HG02970 (cell line): Measurements from ENCODE around the gene ATXN2.
"Not testable (repeated sequence)": the region's sequence is repeated elsewhere in the genome, so short reads cannot be mapped to it uniquely, and the experiment has no call there.

Experiments used
- ATAC-seq: cut with Tn5 transposase; IDR thresholded peaks from one replicate; pipeline ENCODE4 v1.9.1; 2021; ENCODE audit warnings: mild to moderate bottlenecking, moderate library complexity, moderate number of reproducible peaks; ENCODE audit not compliant: unreplicated experiment, low FRiP score

The ATXN2 gene

DNA sequence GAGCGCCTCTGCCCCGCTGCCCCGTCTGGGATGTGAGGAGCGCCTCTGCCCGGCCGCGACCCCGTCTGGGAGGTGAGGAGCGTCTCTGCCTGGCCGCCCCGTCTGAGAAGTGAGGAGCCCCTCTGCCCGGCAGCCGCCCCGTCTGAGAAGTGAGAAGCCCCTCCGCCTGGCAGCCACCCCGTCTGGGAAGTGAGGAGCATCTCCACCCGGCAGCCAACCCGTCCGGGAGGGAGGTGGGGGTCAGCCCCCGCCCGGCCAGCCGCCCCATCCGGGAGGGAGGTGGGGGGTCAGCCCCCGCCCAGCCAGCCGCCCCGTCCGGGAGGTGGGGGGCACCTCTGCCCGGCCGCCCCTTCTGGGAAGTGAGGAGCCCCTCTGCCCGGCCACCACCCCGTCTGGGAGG lies 91.9 kb downstream of the ATXN2 start:
- ATAC-seq: not testable (repeated sequence)

DNA sequence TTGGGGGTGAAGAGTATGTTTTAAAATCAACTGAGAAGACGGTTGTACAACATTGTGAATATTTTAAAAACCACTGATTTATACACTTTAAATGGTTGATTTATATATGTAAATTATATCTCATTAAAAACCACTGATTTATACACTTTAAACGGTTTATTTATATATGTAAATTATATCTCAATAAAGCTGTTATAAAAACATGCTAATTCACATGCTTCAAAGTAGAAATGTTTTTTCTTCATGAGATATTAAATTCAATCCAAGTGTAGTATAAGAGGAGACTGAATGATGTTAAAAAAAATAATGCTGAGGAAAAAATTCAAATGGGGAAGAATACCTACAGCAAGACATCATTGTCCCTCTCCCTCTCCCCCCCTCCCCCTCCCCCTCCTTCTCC lies 92.9 kb downstream of the ATXN2 start:
- ATAC-seq: no peak

DNA sequence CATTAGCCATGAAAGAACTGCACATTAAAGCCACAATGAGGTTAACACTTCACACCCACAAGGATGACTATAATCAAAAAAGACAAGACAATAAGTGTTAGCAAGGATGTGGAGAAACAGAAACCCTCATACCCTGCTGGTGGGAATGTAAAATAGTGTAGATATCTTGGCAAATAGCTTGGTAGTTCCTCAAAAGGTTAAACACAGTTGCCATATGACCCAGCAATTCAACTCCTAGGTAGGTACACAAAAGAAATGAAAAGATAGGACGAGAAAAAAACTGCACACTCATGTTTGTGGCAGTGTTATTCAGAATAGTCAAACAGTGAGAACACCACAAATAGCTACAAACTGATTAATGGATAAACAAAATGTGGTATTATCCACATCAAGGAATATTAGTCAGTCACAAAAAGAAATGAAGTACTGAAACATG lies 93.5 kb downstream of the ATXN2 start:
- ATAC-seq: no peak

DNA sequence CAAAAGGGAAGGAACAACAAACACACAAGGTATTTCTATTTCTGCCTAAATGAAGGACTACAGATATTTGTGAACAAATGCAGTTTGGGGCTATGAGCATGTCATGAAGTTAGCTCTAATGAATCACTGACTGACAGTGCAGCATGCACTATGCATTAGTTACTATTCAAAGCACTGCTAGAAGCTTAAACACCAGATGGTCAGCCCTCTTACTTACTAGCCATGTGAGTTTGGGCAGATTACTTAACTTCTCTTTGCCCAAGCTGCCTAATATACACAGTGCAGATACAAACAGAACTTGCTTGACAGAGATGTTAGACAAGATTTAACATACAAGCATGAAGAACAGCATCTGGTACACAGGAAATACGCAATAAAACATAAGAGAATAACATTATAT lies 96.0 kb downstream of the ATXN2 start:
- ATAC-seq: no peak

DNA sequence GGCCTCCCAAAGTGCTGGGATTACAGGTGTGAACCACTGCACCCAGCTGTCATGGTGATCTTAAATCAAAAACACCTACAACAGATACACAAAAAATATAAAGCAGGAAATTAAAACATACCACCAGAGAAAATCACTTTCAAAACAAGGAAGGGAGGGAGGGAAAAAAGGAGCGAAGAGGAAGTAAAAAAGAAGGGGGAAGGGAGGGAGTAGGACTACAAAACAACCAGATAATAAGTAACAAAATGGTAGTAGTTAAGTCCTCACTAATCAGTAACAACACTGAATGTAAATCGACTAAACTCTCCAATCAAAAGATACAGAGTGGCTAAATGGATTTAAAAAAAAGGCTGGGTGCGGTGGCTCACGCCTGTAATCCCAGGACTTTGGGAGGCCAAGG lies 104.4 kb downstream of the ATXN2 start:
- no peak for ATAC-seq

DNA sequence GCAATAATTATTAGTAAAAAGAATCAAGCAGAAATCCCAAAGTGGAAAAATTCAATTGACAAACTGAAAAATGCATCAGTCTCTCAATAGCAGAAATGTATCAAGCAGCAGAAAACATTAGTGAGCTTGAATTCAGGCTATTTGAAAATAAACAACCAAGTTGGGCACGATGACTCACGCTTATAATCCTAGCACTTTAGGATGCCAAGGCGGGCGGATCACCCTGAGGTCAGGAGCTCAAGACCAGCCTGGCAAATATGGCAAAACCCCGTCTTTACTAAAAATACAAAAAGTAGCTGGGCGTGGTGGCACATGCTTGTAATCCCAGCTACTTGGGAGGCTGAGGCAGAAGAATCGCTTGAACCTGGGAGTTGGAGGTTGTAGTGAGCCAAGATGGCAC lies 106.1 kb downstream of the ATXN2 start:
- ATAC-seq: not testable (repeated sequence)

DNA sequence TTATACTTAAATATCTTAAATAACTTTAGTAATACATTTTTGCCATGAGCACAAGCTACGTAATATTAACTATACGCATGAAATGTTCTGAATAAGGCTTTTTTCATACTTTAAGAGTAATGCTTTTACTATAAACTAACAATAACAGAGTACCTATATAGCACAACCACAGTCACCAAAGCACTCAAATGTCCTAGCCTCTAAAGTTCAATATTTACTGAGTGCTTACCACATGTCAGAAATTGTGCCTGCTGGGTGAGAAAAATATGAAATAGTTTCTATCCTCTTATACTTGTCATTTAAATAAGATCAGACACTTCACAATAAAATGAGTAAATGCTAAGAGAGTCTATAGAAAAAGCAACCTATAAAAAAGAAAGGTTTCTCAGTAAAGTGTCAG lies 110.3 kb downstream of the ATXN2 start:
- no peak for ATAC-seq

DNA sequence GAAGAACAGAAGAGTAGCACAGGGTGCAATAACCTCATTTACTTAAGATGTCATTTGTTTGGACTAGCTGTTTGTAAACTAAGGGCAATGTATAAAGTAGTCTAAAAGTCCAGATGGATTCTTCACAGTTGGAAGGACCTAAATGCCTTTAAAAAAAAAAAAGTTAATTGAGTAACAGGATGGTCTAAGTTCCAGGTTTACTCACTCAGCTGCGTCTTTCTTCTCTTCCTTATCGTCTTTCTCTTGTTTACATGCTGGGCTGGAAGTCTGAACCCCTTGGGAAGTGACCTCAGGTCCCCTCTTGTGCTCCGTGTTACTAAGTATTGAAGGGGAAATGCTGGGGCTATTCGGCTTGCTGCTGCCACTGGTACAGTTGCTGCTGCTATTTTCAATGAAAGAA lies 110.8 kb downstream of the ATXN2 start:
- no peak for ATAC-seq

DNA sequence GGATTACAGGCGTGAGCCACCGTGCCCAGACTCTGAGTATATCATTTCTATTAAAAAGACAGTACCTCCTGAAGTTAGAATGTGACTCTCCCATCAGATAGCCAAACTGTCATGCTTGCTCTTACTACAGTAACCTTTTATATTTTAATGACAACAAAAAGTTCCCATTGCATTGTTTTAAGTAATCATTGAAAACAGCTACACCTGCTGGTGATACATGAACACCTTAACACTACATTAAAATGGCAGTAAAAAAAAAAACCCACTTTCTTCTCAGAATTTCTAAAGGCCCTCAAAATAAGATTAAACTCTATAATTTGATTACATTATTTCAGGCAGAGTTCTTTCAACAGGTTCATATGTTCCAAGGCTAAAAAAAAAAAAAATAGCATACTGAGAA lies 116.7 kb downstream of the ATXN2 start:
- ATAC-seq: no peak

DNA sequence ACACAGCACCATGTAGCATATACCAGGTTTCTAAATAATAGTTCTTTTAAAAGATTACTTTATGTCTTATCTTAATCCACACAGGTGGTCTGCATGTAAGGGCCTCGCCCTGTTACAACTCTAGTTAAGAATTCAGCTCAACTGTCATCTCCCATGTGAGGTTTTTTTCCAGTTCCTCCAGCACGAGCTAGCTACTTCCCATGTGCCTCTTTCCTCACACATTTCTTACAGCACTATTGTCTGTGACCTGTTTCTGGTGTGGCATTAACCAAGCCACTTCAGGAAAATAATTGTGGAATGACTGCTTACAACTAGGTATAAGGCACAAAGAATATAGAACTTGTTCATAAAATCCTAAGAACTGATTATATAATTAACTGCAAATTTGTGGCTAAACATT lies 127.9 kb downstream of the ATXN2 start:
- no peak for ATAC-seq

DNA sequence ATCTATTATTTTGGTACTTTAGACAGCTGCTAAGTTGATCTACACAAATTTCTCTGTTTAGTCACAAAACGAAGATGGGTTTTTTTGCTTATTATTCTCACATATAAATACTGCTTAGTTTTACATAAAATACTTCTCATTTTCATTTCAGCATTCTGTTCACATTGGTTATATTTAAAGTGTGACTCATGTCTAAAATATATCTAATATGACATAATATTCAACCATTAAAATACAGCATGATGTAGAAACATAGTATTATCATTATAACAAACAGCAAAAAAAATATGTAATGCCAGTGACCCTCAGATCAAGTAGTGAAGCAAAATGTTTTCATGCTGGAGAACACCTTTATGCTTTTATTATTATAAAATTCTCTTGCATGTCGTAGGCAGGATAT lies 129.7 kb downstream of the ATXN2 start:
- ATAC-seq: no peak

DNA sequence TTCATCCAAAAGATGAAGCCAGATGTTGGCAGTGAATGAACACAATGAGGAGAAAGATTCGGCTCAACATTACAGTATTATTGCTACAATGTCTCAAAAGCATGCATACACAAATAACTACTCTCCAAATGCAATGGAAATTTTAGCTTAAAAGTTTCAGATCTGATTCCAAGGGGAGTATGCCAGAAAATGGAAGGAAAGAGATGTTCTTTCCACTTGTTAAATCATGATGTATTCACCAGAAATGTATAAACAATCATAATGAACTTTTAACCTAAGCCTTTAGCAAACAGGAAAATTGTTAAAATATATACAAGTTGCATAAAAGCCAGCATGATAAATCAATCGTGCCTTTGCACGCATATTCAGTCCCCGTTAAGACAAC lies 131.3 kb downstream of the ATXN2 start:
- ATAC-seq: no peak

DNA sequence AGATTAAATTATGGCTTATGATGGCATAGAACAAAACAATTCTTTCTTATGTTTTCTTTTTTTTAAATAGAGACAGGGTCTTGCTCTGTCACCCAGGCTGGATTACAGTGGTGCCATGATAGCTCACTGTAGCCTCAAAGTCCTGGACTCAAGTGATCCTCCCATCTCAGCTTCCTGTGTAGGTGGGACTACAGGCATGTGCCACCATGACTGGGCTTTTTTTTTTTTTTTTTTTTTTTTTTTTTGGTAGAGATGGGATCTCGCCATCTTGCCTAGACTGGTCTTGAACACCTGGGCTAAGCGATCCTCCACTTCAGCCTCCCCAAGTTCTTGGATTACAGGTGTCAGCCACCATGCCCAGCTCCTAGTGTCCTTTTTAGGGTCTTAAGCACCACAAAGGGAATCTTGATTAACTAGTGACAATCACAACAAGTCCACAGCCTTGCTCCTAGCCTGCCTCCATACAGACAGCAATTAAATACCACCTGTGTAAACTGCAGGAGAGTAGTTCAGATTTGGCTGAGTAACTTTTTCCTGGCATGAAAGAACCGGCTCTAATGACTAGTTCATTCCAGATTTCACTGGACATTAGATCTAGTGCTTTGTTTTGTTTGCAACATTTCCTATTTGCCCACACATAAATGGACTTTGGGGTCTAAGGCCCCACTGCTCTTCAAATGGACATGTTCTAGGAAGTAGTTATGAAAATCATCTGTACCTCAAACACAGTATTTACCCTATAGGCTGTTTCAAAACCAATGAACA lies 131.8 kb downstream of the ATXN2 start:
- no peak for ATAC-seq

DNA sequence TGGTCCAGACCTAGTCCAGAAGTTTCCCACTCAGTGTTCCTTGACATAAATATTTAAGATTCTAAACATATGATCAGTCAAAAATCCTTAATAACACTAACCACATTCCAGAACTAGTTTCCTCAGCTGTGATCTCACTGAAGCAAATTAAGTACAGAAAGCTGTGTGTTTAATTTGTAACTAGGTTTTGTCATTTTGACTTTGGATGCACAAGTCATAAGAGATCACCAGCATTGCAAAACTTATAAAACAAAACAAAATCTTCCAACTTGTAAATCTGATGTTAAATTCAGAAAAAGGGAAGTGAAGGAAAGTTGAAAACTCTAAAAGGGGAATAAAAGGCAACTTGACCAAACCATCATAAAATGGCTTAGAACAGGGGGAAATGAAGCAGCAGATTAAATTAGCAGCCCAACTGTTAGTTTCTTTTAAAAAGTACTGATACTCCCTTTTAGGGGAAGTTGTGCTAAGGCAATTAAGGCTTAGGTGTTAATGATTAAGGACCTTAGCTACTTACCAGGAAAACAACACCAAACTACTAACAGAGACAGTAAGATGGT lies 136.8 kb downstream of the ATXN2 start:
- no peak for ATAC-seq

DNA sequence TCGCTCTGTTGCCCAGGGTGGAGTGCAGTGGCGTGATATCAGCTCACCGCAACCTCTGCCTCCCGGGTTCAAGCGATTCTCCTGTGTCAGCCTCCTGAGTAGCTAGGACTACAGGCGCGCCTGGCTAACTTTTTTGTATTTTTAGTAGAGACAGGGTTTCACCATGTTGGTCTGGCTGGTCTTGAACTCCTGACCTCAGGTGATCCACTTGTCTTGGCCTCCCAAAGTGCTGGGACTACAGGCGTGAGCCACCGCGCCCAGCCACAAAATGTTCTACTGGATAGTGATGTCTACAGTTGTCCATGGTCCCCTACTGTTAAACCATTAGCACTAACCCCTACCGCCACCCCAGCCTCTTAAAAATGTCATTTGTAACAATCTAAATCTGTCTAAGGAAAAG lies 139.0 kb downstream of the ATXN2 start:
- ATAC-seq: not testable (repeated sequence)

DNA sequence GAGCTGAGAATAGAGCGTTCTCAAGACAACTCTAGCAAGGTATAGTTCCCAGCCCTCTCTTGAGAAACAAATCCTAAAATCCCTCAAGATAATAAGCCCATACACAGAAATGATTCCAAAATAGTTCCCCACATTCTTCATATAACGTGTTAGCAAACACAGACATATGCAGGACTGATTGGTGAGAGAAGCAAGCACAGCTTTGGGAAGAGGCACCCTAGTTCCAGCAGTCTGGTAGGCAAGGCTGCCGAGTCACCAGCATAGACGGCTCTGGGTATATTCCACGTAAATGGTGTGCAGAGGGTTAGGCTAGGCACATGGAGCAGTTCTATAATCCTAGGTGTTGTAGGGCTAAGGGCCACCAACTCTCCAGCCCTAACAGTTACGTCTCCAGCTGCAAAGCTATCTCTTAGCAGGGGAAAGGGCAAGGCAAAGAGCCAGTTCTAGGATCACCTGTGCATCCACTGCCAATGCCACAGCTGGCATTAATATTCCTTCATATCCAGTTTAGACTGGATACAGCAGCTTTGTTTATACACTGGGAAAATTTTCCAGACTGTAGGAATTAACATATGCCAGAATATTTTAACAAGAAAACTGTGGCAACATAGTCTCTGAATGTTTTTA lies 140.5 kb downstream of the ATXN2 start:
- ATAC-seq: no peak

DNA sequence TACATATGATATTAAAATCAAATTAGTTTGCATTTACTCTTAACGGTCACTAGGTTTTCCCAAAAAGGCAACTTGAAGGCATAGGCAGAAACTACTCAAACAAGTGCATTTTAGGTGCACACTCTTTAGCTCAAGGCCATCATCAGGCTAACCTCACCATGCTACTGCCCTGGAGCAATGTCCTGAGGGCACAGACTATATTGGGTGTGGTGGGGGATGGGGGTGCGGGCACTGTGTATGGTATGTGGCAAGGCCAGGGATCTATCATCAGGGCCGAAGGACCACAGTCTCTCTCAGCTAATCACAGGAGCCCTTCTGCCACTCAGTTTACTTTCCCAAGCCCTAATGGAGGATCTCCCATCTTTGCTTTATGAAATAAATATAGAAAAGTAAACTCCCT lies 141.5 kb downstream of the ATXN2 start:
- ATAC-seq: no peak

DNA sequence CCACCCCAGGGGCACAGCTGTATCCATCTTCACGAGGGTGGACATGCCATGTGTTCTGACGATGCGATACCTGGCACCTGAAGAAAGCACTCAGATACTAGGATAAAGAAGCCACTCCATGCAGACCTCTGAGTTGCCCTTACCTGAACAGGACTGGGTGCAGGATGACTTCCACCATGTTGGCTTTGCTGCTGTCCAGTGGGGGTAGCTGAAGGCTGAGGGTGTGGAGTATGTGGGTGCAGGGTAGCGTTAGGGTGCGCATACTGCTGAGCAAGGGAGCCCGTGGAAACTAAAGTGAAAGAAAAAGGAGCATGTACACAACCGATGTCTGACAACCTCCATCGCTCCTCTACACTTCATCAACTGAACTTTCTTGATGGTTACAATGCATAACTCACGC lies 142.0 kb downstream of the ATXN2 start:
- no peak for ATAC-seq

DNA sequence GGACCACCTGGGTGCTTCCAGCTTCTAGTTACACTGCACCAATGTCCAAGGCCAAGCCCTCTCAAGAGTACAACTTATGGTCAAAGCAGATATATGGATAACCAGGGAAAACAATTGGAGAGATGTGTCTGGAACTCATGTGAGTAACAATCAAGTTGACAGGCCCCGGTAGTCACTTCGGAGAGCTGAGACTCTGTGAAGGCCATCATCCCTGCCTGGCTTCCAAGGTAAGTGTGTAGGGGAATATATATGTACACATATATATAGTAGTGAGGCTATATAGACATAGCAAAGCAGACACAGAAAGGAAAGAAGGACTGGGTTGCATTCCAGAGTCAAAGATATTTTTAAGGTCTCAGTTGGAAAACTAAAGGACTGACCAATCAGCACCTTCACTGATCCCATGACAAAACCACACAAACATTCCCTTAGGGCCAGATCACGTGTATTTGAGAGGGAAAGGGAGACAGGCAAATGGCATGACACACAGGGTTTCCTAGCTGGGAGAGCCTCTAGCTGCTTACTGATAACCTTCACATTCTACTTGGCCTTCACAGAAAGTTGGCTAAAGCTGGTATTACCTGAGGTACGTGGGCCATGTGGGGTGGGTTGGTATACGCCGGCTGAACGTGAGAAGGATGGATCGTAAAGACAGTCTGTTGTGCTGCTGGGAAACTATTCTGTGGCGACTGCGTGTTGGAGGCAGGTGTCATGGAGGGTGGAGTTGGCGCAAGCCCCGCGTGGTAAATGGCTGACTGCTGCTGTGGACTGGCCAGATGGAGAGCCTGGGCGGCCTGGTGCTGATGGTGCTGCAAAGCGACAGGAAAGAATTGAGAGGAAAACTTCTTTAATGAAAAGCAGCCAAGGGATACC lies 143.4 kb downstream of the ATXN2 start:
- no peak for ATAC-seq

DNA sequence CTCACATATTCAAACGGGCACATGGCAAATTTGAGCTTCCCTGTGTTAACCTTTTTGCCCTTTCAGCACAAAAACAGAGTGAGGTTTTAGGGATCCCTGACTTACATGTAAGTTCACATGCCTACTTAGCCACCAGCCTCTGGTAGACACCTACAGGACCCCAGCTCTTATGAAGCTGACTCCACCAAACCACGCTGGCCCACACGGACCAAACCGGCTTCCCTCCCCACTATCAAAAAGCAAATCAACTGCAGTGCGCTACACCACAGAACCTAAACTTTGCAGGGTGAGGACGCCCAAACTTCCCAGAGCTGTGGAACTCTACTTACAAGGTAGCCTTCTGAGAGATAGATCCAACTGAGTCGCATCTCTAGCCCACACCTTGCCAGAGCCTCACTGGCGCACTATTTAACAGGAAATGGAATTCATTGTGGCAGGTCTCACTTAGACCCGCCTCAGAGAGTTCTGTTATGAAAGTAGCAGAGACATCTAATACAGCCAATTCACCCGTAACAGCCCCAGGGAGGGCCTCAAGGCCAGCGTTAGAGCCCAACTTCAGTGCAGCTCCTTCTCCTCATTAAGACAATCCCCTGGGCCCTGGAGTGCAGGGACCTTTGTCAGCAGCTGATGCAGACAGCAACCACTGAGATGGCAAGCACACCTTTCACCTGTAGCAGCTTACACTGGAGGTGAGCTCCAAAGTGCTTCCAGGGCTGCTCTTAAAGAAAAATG lies 144.2 kb downstream of the ATXN2 start:
- ATAC-seq: no peak
